GM12891 (cell line): Measurements from ENCODE around the gene EXOC4.

ENCODE experiments used
- DNase-seq: peaks from one replicate; pipeline ENCODE4 v3.0.0; 2011; ENCODE audit warnings: low spot score; ENCODE audit not compliant: insufficient read length
- FAIRE-seq: peaks from 2 replicates; lab custom pipeline; 2011; peaks lifted over from hg19 to GRCh38; lab: Jason Lieb, UNC
- PAX5 ChIP-seq: IDR thresholded peaks from 2 replicates; pipeline ENCODE4 v1.6.1; 2011; ENCODE audit warnings: low read length, moderate library complexity, mild to moderate bottlenecking; ENCODE audit not compliant: insufficient read depth, severe bottlenecking
- POLR2A ChIP-seq: IDR thresholded peaks from 2 replicates; pipeline ENCODE4 v1.6.1; 2011; ENCODE audit warnings: low read depth, low read length, control low read depth
- POLR2AphosphoS5 ChIP-seq: IDR thresholded peaks from 2 replicates; pipeline ENCODE4 v1.6.1; 2011; ENCODE audit warnings: low read depth, low read length, control low read depth
- POU2F2 ChIP-seq: IDR thresholded peaks from 2 replicates; pipeline ENCODE4 v1.6.1; 2011; ENCODE audit warnings: low read depth, mild to moderate bottlenecking, control low read depth, low read length, moderate library complexity
- SPI1 ChIP-seq: IDR thresholded peaks from 2 replicates; pipeline ENCODE4 v1.6.1; 2011; ENCODE audit warnings: low read depth, low read length, control low read depth
- TAF1 ChIP-seq: IDR thresholded peaks from 2 replicates; pipeline ENCODE4 v1.6.1; 2011; ENCODE audit warnings: low read depth, low read length, control low read depth

The EXOC4 gene

GRCh38 chr7:133550145-133550544, 297.3 kb downstream of the EXOC4 start:
- TF ChIP-seq POLR2AphosphoS5 (no peak), TAF1 (no peak), POLR2A (no peak)
- DNase-seq (no peak), FAIRE-seq (no peak)

- no peak for FAIRE-seq
- DNase-seq = no peak
- TF ChIP-seq PAX5 (no peak), POLR2AphosphoS5 (no peak), SPI1 (no peak), TAF1 (no peak), POLR2A (no peak), POU2F2 (no peak)
Measured at GRCh38 chr7:133550811-133551210, 297.9 kb downstream of the EXOC4 start.

- no peak for FAIRE-seq
- no peak for TF ChIP-seq POLR2AphosphoS5
- TF ChIP-seq POLR2A = no peak
- TF ChIP-seq POU2F2 = no peak
- no peak for TF ChIP-seq PAX5
- no peak for TF ChIP-seq TAF1
- no peak for TF ChIP-seq SPI1
- no peak for DNase-seq
Measured at GRCh38 chr7:133551466-133551865, 298.6 kb downstream of the EXOC4 start.

GRCh38 chr7:133552079-133552478, 299.2 kb downstream of the EXOC4 start:
- no peak for DNase-seq
- no peak for FAIRE-seq
- TF ChIP-seq SPI1 (no peak), POLR2A (no peak), POU2F2 (no peak), POLR2AphosphoS5 (no peak), TAF1 (no peak)

- DNase-seq (no peak), FAIRE-seq (no peak)
- TF ChIP-seq POU2F2 = no peak
- no peak for TF ChIP-seq SPI1
- TF ChIP-seq POLR2A = no peak
- no peak for TF ChIP-seq PAX5
- TF ChIP-seq TAF1 = no peak
- no peak for TF ChIP-seq POLR2AphosphoS5
Measured at GRCh38 chr7:133554330-133554729, 301.5 kb downstream of the EXOC4 start.

GRCh38 chr7:133556048-133556447, 303.2 kb downstream of the EXOC4 start:
- FAIRE-seq = no peak
- no peak for DNase-seq
- TF ChIP-seq PAX5 (no peak), POU2F2 (no peak), POLR2A (no peak), TAF1 (no peak), SPI1 (no peak), POLR2AphosphoS5 (no peak)

- DNase-seq (no peak), FAIRE-seq (no peak)
- TF ChIP-seq SPI1 = no peak
- TF ChIP-seq POLR2A = no peak
- no peak for TF ChIP-seq POLR2AphosphoS5
- no peak for TF ChIP-seq POU2F2
- TF ChIP-seq PAX5 = no peak
- no peak for TF ChIP-seq TAF1
Measured at GRCh38 chr7:133556553-133556952, 303.7 kb downstream of the EXOC4 start.

GRCh38 chr7:133560900-133561299, 308.0 kb downstream of the EXOC4 start:
- DNase-seq = no peak
- TF ChIP-seq POLR2AphosphoS5 = no peak
- TF ChIP-seq TAF1 = no peak
- no peak for TF ChIP-seq PAX5
- no peak for FAIRE-seq

GRCh38 chr7:133561396-133561795, 308.5 kb downstream of the EXOC4 start:
- TF ChIP-seq POLR2A (no peak), POLR2AphosphoS5 (no peak), TAF1 (no peak), SPI1 (no peak)
- FAIRE-seq (no peak), DNase-seq (no peak)

GRCh38 chr7:133562621-133563020, 309.7 kb downstream of the EXOC4 start:
- DNase-seq = no peak
- TF ChIP-seq TAF1 (no peak), SPI1 (no peak), POU2F2 (no peak), POLR2AphosphoS5 (no peak), PAX5 (no peak), POLR2A (no peak)
- FAIRE-seq = no peak
